ENCODE results near the gene BPGM. TPM values are rescaled to one million over a fixed set of nuclear protein-coding genes. Genes with fewer than 3 reads are reported as not detected.

BPGM gene
- total RNA-seq, 1 experiment from 2014 or later, result 18.5 TPM

GRCh38 chr7:134694767-134695166 lies 48.1 kb downstream of the BPGM start:
- Histone ChIP-seq H3K9me2 (ENCODE audit: insufficient read depth) (no peaks in the 10 kb centered on the region), H3K79me2 (ENCODE audit: low read depth) (no peaks in the 10 kb centered on the region), H3K4me2 (no peak overlapping the region), H3F3A (ENCODE audit: insufficient read depth, low read depth) (no peaks in the 10 kb centered on the region), H4K20me1 (ENCODE audit: insufficient read depth) (no peaks in the 10 kb centered on the region), H3K27ac (no peak overlapping the region), H3K4me3 (no peak overlapping the region), H3K27me3 (ENCODE audit: insufficient read depth, low read depth) (no peaks in the 10 kb centered on the region), H2AFZ (no peak overlapping the region), H3K4me1 (replicated peaks; ENCODE audit: insufficient read depth) (no peaks in the 10 kb centered on the region), H3K36me3 (ENCODE audit: low read depth) (no peaks in the 10 kb centered on the region), H3K9me3 (ENCODE audit: insufficient read depth, low read depth) (no peaks in the 10 kb centered on the region)
- ChIA-PET POLR2A (ENCODE audit: unreplicated experiment) (no interaction called here), CTCF (no interaction called here)
- DNase-seq, result no peak
- intact Hi-C loops (cut with micrococcal nuclease; ENCODE audit: unreplicated experiment), result no loop called here
- BruUV-seq (replicated peaks), result no TSS peak
- TF ChIP-seq EZH2 (IDR thresholded peaks at IDR 0.05; ENCODE audit: low read depth) (no peak), CTCF (conservative IDR thresholded peaks at IDR 0.05) (no peak)

- POLR2A ChIA-PET (ENCODE audit: unreplicated experiment), result no interaction called here
Observed at GRCh38 chr7:134695321-134695860, 48.7 kb downstream of the BPGM start.

GRCh38 chr7:134696261-134696660 lies 49.6 kb downstream of the BPGM start:
- POLR2A ChIA-PET (ENCODE audit: unreplicated experiment), result no interaction called here
- H2AFZ ChIP-seq, result no peak overlapping the region
- no peak for DNase-seq

More at GRCh38 chr7:134695321-134695860, 48.7 kb downstream of the BPGM start:
- DNase-seq, result no peak
- Histone ChIP-seq H4K20me1 (ENCODE audit: insufficient read depth) (no peaks in the 10 kb centered on the region), H3K79me2 (ENCODE audit: low read depth) (no peaks in the 10 kb centered on the region), H3K36me3 (ENCODE audit: low read depth) (no peaks in the 10 kb centered on the region), H3K9me3 (ENCODE audit: insufficient read depth, low read depth) (no peaks in the 10 kb centered on the region), H3K27ac (no peak overlapping the region), H3K27me3 (ENCODE audit: insufficient read depth, low read depth) (no peaks in the 10 kb centered on the region), H2AFZ (no peak overlapping the region), H3K4me3 (no peak overlapping the region), H3F3A (ENCODE audit: insufficient read depth, low read depth) (no peaks in the 10 kb centered on the region), H3K9me2 (ENCODE audit: insufficient read depth) (no peaks in the 10 kb centered on the region), H3K4me1 (replicated peaks; ENCODE audit: insufficient read depth) (no peaks in the 10 kb centered on the region), H3K4me2 (no peak overlapping the region)
- CTCF ChIA-PET, result no interaction called here
- TF ChIP-seq EZH2 (IDR thresholded peaks at IDR 0.05; ENCODE audit: low read depth) (no peak), CTCF (conservative IDR thresholded peaks at IDR 0.05) (no peak)
- BruUV-seq (replicated peaks), result no TSS peak
- intact Hi-C loops (cut with micrococcal nuclease; ENCODE audit: unreplicated experiment), result no loop called here

More at GRCh38 chr7:134696261-134696660, 49.6 kb downstream of the BPGM start:
- BruUV-seq (replicated peaks), result no TSS peak
- no peaks in the 10 kb centered on the region for H3K4me1 ChIP-seq (replicated peaks; ENCODE audit: insufficient read depth)
- H3K4me2 ChIP-seq, result no peak overlapping the region
- TF ChIP-seq EZH2 (IDR thresholded peaks at IDR 0.05; ENCODE audit: low read depth) (no peak), CTCF (conservative IDR thresholded peaks at IDR 0.05) (no peak)
- H3K27me3 ChIP-seq (ENCODE audit: insufficient read depth, low read depth), result no peaks in the 10 kb centered on the region
- no peaks in the 10 kb centered on the region for H3K36me3 ChIP-seq (ENCODE audit: low read depth)
- H3K9me3 ChIP-seq (ENCODE audit: insufficient read depth, low read depth), result no peaks in the 10 kb centered on the region
- H3F3A ChIP-seq (ENCODE audit: insufficient read depth, low read depth), result no peaks in the 10 kb centered on the region
- H3K79me2 ChIP-seq (ENCODE audit: low read depth), result no peaks in the 10 kb centered on the region
- no peak overlapping the region for H3K27ac ChIP-seq
- no peaks in the 10 kb centered on the region for H3K9me2 ChIP-seq (ENCODE audit: insufficient read depth)
- CTCF ChIA-PET, result no interaction called here
- no peak overlapping the region for H3K4me3 ChIP-seq
- no peaks in the 10 kb centered on the region for H4K20me1 ChIP-seq (ENCODE audit: insufficient read depth)
- intact Hi-C loops (cut with micrococcal nuclease; ENCODE audit: unreplicated experiment), result no loop called here

Measured in PC-9 (cell line).